ENCODE data around the gene SEZ6. TPM values are rescaled to one million over a fixed set of nuclear protein-coding genes. Genes with fewer than 3 reads are reported as not detected.

The SEZ6 gene, protein sequence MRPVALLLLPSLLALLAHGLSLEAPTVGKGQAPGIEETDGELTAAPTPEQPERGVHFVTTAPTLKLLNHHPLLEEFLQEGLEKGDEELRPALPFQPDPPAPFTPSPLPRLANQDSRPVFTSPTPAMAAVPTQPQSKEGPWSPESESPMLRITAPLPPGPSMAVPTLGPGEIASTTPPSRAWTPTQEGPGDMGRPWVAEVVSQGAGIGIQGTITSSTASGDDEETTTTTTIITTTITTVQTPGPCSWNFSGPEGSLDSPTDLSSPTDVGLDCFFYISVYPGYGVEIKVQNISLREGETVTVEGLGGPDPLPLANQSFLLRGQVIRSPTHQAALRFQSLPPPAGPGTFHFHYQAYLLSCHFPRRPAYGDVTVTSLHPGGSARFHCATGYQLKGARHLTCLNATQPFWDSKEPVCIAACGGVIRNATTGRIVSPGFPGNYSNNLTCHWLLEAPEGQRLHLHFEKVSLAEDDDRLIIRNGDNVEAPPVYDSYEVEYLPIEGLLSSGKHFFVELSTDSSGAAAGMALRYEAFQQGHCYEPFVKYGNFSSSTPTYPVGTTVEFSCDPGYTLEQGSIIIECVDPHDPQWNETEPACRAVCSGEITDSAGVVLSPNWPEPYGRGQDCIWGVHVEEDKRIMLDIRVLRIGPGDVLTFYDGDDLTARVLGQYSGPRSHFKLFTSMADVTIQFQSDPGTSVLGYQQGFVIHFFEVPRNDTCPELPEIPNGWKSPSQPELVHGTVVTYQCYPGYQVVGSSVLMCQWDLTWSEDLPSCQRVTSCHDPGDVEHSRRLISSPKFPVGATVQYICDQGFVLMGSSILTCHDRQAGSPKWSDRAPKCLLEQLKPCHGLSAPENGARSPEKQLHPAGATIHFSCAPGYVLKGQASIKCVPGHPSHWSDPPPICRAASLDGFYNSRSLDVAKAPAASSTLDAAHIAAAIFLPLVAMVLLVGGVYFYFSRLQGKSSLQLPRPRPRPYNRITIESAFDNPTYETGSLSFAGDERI
- under 1 TPM in 2 of 3 donors, not detected in 1; 0.21 to 0.25 TPM for polyA plus RNA-seq

DNA sequence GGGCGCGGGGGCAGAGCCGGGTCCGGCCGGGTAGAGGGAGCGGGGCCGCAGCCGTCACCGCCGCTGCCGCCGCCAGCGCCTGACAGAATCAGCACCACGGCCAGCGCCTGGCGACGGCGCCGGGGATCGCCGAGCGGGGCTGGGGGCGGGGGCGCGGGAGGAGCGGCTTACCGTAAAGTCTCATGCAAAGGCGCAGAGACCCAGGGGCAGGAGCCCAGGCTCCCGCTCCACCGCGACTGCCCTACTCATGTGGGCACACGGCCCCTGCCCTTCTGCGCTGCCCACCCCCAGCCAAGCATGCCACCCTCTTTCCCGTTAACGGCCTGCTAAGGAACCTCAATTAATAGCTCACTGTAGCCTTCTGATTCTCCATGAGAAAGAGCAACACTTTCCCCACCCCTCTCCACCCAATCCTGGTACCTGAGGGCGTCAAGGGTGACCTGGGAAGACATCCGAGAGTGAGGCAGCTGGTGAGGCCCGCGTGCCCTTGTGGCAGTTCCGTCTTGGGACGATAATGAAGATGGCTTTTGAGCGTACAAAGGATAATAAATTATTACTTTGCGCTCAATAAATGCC is at the start of gene SEZ6:
TSS of gene SEZ6 (minus strand) at position 98 of the 576 bp plus-strand sequence. CDS start 164 bp downstream, outside the sequence.
- 4 to 5% (median 4%) methylated on average over 30 to 43 of the region's 43 CpGs for WGBS, 3 donors
- H3K27ac ChIP-seq (ENCODE audit: low read depth, low read length), result no peak within 1 kb of the TSS

DNA sequence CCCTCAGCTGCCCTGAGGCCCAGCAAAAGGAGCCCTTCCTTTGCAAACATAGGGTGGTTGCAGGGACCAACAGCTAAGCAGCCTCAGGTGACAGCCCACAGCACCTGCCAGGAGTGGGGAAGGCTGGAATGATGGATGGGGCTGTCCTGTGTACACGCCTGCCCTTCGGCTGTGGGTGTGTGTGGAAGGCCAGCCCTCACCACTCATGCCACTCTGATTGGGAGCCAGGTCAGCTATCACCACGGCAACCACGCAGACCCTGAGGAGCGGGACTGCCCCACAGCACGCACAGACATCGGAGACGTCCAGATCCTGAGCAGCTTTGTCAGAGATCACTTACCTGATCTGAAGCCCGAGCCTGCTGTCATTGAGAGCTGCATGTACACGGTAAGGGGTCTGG is 49.0 kb upstream of the SEZ6 start:
- no peak overlapping the region for H3K27ac ChIP-seq (ENCODE audit: low read depth, low read length)
- 69 to 79% (median 78%) methylated on average over 10 of the region's 10 CpGs for WGBS, 3 donors

DNA sequence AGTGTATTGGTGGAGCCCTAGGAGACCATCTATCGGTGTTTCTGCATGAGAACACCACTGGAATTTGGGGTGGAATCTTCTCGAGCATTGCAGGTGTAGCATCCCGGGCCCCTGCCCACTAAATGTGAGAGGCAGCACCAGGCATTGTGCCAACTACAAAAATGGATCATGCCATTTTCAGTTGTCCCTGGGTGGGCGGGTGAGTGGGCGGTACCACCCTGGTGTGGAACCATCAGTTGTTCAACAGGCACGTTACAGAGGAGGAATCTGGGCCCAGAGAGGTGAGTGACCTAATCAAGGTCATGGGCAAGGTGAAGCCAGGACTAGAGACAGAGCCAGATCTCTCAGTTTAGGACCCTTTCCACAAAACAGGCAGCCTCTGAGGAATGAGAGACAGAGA is 45.9 kb upstream of the SEZ6 start:
- no peak overlapping the region for H3K27ac ChIP-seq (ENCODE audit: low read depth, low read length)
- 78 to 85% (median 84%) methylated on average over 6 of the region's 6 CpGs for WGBS, 3 donors

DNA sequence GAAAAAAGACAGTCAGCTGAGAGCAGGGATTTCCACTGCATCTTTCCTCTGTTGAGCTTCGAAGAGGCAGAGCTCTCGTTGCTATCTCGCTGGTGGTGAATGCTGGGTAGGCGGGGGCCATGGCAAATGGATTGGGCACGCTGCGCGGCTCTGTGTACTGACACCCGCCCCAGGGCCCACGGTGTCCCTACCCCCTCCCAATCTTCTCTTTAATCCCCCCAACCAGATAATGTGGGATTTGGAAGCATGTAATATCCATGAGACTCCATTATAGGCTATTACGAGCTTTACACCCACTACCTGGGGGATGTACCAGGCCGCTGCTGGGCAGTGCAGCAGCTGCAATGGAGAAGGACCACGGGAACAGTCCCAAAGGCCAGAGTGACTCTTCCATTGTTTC is 45.4 kb upstream of the SEZ6 start:
- H3K27ac ChIP-seq (ENCODE audit: low read depth, low read length), result no peak overlapping the region
- 83 to 89% (median 88%) methylated on average over 12 of the region's 12 CpGs for WGBS, 3 donors

DNA sequence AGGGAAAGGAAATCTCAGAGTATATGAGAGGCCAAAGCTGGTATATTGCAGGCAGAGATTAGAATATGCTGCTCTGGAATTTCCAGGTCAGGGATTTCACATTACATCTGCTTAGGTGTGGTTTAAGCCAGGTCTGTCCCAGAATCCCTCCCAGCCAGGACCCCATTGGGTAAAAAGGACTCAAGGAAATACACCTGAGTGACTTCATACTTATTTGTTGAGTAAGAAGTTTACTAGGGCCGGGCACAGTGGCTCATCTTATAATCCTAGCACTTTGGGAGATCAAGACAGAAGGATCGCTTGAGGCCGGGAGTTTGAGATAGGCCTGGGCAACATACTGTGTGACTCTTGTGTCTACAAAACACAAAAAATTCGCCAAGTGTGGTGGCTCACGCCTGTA is 44.3 kb upstream of the SEZ6 start:
- 87 to 93% (median 93%) methylated on average over 5 of the region's 5 CpGs for WGBS, 3 donors
- no peak overlapping the region for H3K27ac ChIP-seq (ENCODE audit: low read depth, low read length)

DNA sequence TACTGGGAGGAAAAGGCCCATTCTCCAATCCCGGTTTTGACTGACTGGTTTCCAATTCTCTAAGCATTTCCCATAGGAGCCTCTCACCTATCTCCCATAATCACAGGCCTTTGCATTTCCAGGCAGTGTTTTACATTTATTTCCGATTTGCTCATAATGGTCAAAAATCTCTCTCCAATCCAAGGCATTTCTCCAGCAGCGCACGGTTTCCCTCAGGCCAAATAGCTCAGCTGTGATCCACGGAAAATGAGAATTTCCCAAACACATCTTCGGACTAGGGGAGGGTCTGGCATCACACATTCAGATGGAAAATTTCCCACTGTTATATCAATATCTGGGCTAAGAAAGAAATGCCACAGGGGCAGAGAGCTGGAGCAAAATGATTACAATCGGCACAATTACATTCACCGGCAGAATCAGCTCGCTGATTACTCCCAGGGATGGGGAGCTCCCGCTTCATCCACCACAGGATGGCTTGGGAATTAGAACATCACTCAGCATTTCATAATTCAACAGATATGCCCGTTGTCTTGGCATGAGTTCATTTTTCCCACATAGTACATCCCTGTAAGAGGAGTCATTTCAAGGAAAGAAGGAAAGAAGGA is 43.8 kb upstream of the SEZ6 start:
- WGBS, 3 donors, result 84 to 87% (median 86%) methylated on average over 11 of the region's 11 CpGs
- H3K27ac ChIP-seq (ENCODE audit: low read depth, low read length), result no peak overlapping the region

DNA sequence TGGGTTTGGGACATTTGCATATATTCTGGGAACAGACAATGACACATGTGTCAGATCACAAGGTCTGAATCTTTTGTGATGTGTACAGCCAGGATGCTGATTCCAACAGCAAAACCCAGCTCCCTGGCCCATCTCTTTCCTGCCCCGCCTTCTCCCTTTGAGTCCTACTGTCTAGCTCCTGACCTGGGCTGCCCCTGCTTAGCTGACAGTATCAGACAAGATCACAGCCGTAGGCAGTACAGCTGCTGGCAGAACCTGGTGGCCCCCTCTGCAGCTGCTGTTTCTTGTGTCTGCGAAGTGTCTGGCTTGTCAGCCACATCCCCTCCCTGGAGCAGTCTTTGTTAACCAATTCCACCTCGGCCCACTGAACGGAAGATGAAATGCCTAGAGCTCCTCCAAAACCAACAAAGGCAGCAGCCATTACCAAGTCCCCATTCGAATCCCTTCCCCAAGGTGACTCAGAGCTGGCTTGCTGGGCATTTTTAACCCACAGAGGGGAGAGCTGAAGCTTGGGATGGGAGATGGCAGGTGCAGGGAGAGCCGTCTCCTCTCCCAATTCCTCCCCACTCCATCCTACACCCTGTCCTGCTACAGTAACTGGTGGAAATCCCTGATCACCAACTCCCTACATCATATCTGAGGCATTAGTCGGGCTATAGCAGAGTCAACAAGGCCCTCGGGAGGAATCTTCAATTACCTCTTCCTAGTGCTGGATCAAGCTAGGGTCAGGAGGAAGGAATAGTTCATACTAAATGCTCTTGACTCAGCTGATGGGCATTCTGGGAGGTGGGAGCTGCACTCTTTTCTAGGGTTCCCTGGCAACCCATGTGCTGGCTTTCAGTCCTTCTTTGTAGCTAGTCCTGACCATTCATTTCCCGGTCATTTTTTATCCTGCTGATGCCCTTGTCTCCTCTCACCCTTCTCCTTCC is 42.9 kb upstream of the SEZ6 start:
- 66 to 68% (median 66%) methylated on average over 10 of the region's 10 CpGs for WGBS, 3 donors
- H3K27ac ChIP-seq (ENCODE audit: low read depth, low read length), result no peak overlapping the region

DNA sequence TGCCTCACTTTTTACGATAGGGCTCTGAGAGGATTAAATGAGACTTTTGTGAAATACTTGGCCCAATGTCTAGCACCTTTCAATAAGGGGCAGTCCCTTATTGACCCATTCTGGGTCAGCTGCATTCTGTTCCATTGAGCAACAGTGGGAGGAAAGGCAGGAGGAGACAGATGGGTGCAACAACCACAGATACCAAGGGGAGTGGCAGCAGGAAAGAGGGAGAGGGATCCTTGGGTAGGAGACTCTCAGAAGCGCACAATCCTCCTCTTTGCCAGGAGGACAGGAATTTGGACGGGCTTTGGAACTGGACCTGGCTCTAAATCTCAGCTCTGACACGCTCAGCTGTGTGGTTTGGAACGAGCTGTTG is 40.6 kb upstream of the SEZ6 start:
- whole genome bisulfite sequencing, 3 donors, result 68 to 76% (median 71%) methylated on average over 5 of the region's 5 CpGs
- no peak overlapping the region for H3K27ac ChIP-seq (ENCODE audit: low read depth, low read length)

DNA sequence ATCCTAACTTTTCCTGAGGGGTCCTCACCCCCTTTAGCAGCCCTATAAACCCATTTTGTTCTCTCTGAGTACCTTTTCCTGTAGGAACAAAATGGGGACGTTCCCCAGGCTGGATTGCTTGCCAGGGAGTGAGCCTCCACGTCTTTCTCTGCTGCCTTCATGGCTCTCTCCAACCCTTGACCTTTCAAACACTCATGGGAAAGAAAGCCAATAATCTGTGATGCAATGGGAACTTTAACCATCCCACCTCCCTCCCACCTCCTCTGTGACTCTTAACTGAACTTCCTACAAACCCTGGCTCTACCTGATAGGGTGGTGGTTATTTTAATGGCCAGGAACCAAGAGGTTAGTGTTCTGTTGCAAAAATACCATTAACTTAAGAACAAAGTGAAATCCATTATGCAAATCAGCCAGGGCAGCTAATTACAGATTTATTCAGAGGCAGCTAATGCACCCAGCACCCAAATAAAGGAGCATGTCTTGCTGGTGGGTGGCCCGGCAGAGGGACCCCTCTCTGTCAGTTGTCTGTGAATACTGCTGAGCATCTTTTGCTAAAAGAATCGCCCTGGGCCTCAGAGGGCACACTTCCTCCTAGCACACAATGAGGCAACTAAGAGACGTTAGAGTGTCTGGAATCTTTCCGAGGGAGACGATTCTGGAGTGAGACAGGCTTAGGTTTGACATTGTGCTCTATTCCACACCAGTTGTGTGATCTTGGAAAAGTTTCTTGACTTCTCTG is 40.1 kb upstream of the SEZ6 start:
- 54 to 66% (median 60%) methylated on average over 7 of the region's 7 CpGs for WGBS, 3 donors
- no peak overlapping the region for H3K27ac ChIP-seq (ENCODE audit: low read depth, low read length)

DNA sequence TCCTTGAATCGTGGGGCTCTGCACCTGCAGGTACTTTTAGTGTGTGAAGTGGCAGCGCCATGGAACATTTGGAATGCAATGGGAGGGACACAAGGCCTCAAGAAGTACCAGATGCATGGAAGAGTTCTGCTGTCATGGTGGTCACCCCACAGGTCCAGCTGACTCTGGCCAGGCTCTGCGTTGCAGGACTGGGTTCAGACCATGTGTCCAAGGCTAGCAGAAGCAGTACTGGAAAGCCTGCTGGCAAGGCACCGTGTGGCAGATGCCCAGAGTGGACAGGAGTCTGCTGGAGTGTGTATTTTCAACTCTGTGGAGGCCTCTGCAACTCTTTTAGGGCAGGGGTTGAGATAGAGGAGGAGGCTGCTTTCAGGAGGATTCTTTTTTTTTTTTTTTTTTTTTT is 39.2 kb upstream of the SEZ6 start:
- 89 to 97% (median 94%) methylated on average over 4 of the region's 4 CpGs for WGBS, 3 donors
- H3K27ac ChIP-seq (ENCODE audit: low read depth, low read length), result no peak overlapping the region

DNA sequence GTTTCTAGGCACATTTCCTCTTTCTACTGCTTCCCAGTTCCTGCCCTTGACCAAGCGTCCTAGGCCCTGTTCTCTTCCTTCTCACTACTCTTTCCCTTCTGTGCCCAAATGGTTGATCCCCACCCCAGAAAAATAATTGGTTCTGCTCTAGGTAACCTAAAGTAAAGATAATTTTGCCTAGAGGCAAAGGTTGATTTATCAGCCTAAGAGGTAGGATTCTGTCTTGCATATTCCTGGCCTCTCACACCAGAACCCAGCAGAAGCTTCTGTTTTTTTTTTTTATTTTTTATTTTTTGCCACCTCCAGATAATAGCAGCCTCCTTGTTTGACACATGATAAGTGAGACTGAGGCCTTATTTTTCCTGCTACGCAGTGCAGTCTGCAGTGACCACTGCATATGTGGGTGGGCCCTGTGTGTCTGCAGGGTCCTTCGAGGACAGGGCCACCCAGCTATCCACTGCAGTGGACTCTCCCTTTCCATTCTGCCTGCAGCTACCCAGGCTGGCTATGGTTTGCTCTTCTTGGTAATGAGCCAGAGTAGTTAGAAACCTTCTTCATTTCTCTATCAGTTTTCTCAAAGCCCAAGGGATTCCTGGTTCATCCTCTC is 37.8 kb upstream of the SEZ6 start:
- WGBS, 3 donors, result 82 to 87% (median 85%) methylated on average over 3 of the region's 3 CpGs
- no peak overlapping the region for H3K27ac ChIP-seq (ENCODE audit: low read depth, low read length)

DNA sequence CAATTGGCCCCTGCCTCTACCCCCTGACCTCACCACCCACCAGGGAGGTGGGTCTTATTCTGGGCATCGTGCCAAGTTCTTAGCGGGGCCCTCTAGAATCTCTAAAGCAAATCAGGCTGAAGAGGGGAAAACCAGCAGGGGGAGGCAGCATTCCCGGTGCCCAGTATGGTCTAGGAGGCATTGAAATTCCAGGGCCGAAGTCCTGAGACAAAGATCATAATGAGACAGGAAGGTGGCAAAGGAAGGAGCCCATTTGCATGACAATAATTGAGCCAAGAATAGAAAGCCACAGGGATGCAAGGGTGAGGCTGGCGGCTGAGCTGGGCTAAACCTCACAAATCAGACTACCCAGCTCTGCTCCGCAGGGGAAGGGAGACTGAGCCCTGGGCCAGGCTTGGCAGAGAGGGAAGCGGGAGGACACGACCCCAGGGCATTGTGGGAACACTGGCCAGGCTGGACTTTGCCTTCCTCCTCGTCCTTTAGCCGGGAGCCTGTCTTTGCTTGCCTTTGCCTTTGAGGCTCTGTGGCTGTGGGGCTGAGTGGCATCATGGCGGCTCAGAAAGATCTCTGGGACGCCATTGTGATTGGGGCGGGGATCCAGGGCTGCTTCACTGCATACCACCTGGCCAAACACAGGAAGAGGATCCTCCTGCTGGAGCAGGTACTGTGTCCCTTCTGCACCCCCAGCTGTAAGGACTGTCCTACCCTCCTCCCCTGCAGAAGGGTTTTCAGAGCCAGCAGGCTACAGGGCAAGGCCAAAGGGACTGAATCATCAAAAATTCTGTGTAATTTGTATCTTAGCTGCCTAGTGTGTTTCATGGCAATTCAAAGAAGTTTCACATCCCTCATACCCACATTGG is 37.1 kb upstream of the SEZ6 start, which contains the start of gene PIPOX:
TSS of gene PIPOX (plus strand) at position 463 of the 860 bp plus-strand sequence. CDS start at position 548, 85 bp downstream.
- no peak within 1 kb of the TSS for H3K27ac ChIP-seq (ENCODE audit: low read depth, low read length)
- 39 to 49% (median 39%) methylated on average over 13 of the region's 13 CpGs for WGBS, 3 donors

DNA sequence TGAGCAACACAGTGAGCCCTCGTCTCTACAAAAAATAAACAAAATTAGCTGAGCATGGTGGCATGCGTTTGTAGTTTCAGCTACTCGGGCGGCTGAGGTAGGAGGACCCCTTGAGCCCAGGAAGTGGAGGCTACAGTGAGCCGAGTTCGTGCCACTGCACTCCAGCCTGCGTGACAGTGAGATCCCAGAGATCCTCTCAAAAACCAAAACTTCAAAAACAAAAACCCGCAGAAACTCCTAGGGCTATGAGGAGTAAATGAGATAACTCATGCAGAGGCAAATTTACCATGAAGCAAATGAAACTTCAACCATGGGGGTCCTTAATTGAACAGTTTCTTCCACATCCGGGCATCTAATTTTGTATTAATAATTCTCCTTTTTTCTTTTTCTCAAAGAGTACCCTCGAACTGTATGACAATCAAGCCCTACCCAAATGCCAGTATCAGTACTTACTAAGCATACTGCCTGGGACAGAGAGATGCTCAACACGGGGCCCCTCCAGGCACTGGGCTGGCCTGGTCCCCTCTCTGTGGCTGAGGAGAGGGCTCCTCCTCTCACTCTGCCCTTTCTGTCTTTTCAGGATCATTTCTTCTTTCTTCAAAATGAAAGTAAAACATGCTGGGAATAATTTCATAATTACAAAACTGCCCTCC is 36.3 kb upstream of the SEZ6 start:
- no peak overlapping the region for H3K27ac ChIP-seq (ENCODE audit: low read depth, low read length)
- WGBS, 3 donors, result 82 to 86% (median 84%) methylated on average over 11 of the region's 11 CpGs

DNA sequence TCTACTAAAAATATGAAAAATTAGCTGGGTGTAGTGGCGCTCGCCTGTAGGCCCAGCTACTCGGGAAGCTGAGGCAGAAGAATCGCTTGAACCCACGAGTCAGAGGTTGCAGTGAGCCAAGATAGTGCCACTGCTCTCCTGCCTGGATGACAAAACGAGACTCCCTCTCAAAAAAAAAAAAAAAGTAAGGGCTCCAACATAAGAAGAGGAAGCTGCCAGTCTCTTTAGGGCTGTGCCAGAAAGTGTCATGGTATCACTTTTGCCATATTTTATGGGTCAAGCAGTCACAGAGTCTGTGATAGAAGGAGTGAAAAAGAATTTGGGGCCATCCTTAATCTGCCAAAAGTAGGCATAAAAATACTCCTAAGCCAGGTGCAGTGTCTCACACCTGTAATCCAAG is 35.7 kb upstream of the SEZ6 start:
- no peak overlapping the region for H3K27ac ChIP-seq (ENCODE audit: low read depth, low read length)
- 88 to 92% (median 90%) methylated on average over 6 of the region's 6 CpGs for WGBS, 3 donors

DNA sequence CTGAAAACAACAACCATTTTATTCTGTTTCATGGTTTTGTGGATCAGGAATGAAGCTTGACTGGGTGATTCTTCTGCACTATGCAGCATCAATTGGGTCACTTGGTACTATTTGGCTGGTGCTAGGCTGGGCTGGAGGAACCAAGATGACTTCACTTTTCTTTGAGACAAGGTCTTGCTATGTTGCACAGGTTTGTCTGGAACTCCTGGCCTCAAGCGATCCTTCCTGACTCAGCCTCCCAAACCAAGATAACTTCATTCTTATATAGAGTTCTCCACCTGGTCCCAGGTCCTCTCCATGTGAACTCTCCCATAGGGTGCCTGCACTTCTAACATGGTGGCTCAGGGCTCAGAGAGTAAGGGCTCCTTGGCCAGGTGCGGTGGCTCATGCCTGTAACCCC is 35.3 kb upstream of the SEZ6 start:
- H3K27ac ChIP-seq (ENCODE audit: low read depth, low read length), result no peak overlapping the region
- WGBS, 3 donors, result 95 to 100% (median 98%) methylated on average over 2 of the region's 2 CpGs

Measured in adipose tissue (tissue), 3 donors.